Right lobe of liver (tissue), 6 donors: ENCODE data around the gene TRIP4. TPM values are rescaled to one million over a fixed set of nuclear protein-coding genes. Genes with fewer than 3 reads are reported as not detected.

Experiments
- ATAC-seq, 4 donors: fragments of 200-7000 bp; cut with Tn5 transposase; one replicate each; pipeline ENCODE4 v1.9.1; 2020; ENCODE audit warnings: mild to moderate bottlenecking in 4 of 4, moderate library complexity in 4 of 4
- DNase-seq, 3 donors: peaks; one replicate each; pipeline ENCODE4 v3.0.0-alpha.2; 2020
- H3K27ac ChIP-seq, 3 donors: fragments of 200-600 bp; one replicate each; pipeline ENCODE4 v1.8.0; 2022
- H3K27me3 ChIP-seq, 2 donors: fragments of 200-600 bp; one replicate each; pipeline ENCODE4 v1.8.0; 2022
- H3K36me3 ChIP-seq, 4 donors: fragments of 200-600 bp; sonication (generic) in 1 of 4; one replicate each; pipeline versions ENCODE4 v1.5.1 to v1.8.0; 2017 to 2022; ENCODE audit warnings: control low read depth in 1 of 4
- H3K4me1 ChIP-seq, 4 donors: fragments of 200-600 bp; sonication (generic) in 1 of 4; one replicate each; pipeline versions ENCODE4 v1.5.1 to v1.8.0; 2017 to 2022; ENCODE audit warnings: control low read depth in 1 of 4
- H3K4me3 ChIP-seq, 3 donors: fragments of 200-600 bp; one replicate each; pipeline ENCODE4 v1.8.0; 2022
- H3K9me3 ChIP-seq, 4 donors: fragments of 200-600 bp; sonication (generic) in 1 of 4; one replicate each; pipeline versions ENCODE4 v1.5.1 to v1.8.0; 2017 to 2022; ENCODE audit warnings: control low read depth in 1 of 4
- POLR2A ChIP-seq: fragments of 450-650 bp; IDR thresholded peaks from one replicate; pipeline ENCODE4 v1.6.1; 2017; ENCODE audit warnings: antibody characterized with exemption, mild to moderate bottlenecking
- WGBS: methylation state at CpG from one replicate; pipeline ENCODE4 v1.1.6; 2018; ENCODE audit warnings: low coverage, low lambda C conversion rate; ENCODE audit not compliant: insufficient coverage; ENCODE audit errors: missing lambda C conversion rate; 5-methylcytosine and 5-hydroxymethylcytosine counted together
- intact Hi-C, 2 donors: fragments of 100-400 bp; cut with DNase I; formaldehyde crosslinking; loops; one replicate each; pipeline versions ENCODE4 v1.11.2 to v1.14.1; 2022
- total RNA-seq, 6 experiments: library from RNA; depleted of rRNA in 2 of 6; stranded (reverse); fragments of >200 nt in 2 of 6; fragmentation: NEBNext Ultra II Directional in 3 of 6; extraction: Animal tissue kit (Norgen Biotek cat#: 25700) in 3 of 6; gene quantifications; one replicate each; pipeline versions ENCODE4 v1.1.0 to v1.2.4, GENCODE V29; 2016 to 2023
- TF ChIP-seq, protein P1 (sequence below), 4 donors: fragments of 200-600 bp in 3 of 4; fragments of 450-650 bp in 1 of 4; IDR thresholded peaks; one replicate each; pipeline versions ENCODE4 v1.5.1 to v1.8.0; 2016 to 2022; ENCODE audit warnings: antibody characterized with exemption in 4 of 4, mild to moderate bottlenecking in 2 of 4
- donor health status: DM: no; HTN: yes; CAD: no.
- donor health status: DM: no; HTN: no; CAD: no.
- donor health status: DM: no; HTN: no; CAD: no.
- donor health status: DM: no; HTN: yes; CAD: no.
- donor health status: DM: no; HTN: yes; CAD: no.

Gene TRIP4
- total RNA-seq, 6 experiments from 2014 or later = 4.2 to 12.5 (median 9.5) TPM

DNA sequence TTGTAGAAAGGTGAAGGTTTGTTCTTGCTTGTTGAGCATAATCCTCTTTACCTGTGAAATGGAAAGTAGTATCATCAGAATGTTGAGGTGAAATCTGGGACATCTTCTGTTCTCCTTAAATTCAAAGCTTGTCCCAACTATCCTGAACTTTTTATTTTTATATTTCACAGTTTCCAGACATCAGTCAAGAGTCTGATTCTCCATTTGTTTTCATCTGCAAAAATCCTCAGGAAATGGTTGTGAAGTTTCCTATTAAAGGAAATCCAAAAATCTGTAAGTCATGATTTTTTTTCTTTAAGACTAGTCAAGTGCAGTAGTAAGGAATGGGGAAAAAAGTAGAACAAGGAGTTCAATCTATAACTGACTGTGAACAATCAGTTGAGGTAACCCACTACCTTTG is 57.2 kb downstream of the TRIP4 start:
- Histone ChIP-seq H3K27ac (no peak overlapping the region), H3K9me3 (no peaks in the 10 kb centered on the region), H3K4me3 (no peak overlapping the region), H3K27me3 (no peaks in the 10 kb centered on the region), H3K4me1 (peaks cover 0 to 13% (median 0%) of the 10 kb centered on the region in 4 donors), H3K36me3 (peaks cover 0 to 7% (median 2%) of the 10 kb centered on the region in 4 donors)
- TF ChIP-seq, protein P1, sequence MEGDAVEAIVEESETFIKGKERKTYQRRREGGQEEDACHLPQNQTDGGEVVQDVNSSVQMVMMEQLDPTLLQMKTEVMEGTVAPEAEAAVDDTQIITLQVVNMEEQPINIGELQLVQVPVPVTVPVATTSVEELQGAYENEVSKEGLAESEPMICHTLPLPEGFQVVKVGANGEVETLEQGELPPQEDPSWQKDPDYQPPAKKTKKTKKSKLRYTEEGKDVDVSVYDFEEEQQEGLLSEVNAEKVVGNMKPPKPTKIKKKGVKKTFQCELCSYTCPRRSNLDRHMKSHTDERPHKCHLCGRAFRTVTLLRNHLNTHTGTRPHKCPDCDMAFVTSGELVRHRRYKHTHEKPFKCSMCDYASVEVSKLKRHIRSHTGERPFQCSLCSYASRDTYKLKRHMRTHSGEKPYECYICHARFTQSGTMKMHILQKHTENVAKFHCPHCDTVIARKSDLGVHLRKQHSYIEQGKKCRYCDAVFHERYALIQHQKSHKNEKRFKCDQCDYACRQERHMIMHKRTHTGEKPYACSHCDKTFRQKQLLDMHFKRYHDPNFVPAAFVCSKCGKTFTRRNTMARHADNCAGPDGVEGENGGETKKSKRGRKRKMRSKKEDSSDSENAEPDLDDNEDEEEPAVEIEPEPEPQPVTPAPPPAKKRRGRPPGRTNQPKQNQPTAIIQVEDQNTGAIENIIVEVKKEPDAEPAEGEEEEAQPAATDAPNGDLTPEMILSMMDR (IDR thresholded peaks at IDR 0.05) = no peak
- TF ChIP-seq POLR2A = no peak
- no peak for ATAC-seq
- no peak for DNase-seq
- intact Hi-C loops = no loop called here

DNA sequence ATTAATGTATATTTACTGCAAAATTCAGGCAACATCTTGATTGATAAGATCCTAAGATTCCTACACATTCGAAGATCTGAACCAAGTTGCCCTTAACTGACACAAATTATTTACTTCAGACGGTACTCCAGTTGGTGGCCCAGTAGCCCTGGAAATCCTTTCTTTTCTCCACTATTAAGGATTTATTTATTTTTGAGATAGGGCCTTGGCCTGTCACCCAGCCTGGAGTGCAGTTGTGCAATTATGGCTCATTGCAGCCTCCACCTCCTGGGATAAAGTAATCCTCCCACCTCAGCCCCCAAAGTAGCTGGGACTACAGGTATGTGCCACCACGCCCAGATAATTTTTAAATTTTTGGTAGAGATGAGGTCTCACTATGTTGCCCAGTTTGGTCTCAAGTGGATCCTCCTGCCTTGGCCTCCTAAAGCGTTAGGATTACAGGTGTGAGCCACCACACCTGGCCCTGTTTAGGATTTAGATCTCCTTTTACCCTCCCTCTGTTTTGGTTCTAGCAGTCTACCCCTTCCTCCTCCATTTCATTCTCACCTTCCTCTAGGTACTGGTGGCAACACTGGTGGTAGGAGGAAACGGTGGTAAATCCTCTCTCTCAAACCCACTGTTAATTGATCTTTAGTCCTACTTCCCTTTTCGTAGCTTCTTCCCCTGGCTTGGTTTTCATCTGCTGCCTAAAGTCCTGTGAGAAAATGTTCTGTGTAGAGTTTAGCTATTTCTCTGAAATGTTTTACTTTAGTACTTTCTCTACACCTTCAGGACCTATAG is 60.1 kb downstream of the TRIP4 start:
- no peaks in the 10 kb centered on the region for H3K27me3 ChIP-seq
- peaks cover 0 to 7% (median 3%) of the 10 kb centered on the region in 4 donors for H3K36me3 ChIP-seq
- DNase-seq (no peak), ATAC-seq (peak; percentile 49 to 82 (median 58))
- H3K9me3 ChIP-seq = no peaks in the 10 kb centered on the region
- intact Hi-C loops = no loop called here
- H3K4me1 ChIP-seq = peaks cover 0 to 19% (median 3%) of the 10 kb centered on the region in 4 donors
- no peak overlapping the region for H3K27ac ChIP-seq
- 78% methylated on average over 4 of the region's 6 CpGs for WGBS
- TF ChIP-seq, protein P1 (IDR thresholded peaks at IDR 0.05) = peak in 1 of 4 donors; percentile 17
- no peak for TF ChIP-seq POLR2A
- no peak overlapping the region for H3K4me3 ChIP-seq

DNA sequence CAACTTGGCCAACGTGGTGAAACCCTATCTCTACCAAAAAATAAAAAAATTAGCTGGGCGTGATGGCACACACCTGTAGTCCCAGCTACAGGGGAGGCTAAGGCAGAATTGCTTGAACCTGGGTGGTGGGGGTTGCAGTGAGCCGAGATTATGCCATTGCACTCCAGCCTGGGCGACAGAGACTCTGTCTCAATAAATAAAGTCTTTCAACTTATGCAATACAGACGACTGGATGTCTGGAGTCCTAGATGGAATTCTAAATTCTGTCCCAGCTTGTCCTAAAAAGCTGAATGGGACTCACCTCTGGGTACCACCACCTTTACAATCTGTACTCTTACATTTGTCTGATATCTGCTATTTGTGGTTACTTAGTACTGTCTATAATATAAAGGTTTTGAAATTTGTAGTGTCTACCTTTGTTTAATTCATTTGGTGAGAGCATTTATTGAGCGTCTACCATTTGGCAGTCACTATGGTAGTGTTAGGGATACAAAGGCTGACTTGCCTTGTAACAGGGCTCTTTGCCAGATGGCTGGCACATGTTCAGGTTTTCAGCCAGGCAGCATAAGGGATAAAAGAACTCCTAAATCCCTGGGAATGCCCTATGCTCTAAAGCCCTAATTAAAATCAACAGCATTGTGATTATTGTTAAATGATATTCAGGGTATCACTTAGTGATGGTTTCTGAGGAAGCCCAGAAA is 65.5 kb downstream of the TRIP4 start:
- Histone ChIP-seq H3K9me3 (no peaks in the 10 kb centered on the region), H3K27me3 (no peaks in the 10 kb centered on the region), H3K36me3 (peaks cover 0 to 6% (median 2%) of the 10 kb centered on the region in 4 donors), H3K27ac (peak overlapping the region in 2 of 3 donors; percentile 21 to 27), H3K4me3 (no peak overlapping the region), H3K4me1 (peaks cover 0 to 46% (median 17%) of the 10 kb centered on the region in 4 donors)
- WGBS = 31% methylated on average over 6 of the region's 6 CpGs
- DNase-seq (peak; percentile 60 to 84 (median 76)), ATAC-seq (peak; percentile 60 to 73 (median 66))
- TF ChIP-seq, protein P1 (IDR thresholded peaks at IDR 0.05) = no peak
- TF ChIP-seq POLR2A = no peak
- intact Hi-C loops = no loop called here

DNA sequence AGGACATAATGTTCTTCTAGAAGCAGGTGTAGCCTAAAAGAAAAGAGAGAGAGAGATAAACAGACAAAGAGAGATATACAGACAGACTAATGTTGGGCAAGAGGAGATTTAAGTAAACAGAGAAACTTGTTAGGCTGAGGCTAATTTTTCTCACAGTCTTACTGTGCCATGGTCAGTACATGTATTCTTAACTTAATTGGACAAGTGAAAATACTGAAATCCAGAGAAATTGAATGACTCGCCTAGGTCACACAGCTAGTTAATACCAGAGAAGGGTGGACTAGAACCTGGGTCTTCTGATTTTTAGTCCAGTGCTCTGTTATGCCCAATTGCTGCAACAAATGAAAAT is 66.0 kb downstream of the TRIP4 start:
- TF ChIP-seq, protein P1 (IDR thresholded peaks at IDR 0.05) = no peak
- no peak for TF ChIP-seq POLR2A
- intact Hi-C loops = no loop called here
- Histone ChIP-seq H3K36me3 (peaks cover 0 to 4% (median under 1%) of the 10 kb centered on the region in 4 donors), H3K27me3 (no peaks in the 10 kb centered on the region), H3K9me3 (no peaks in the 10 kb centered on the region), H3K27ac (peak overlapping the region in 1 of 3 donors; percentile 27), H3K4me1 (peaks cover 0 to 46% (median 17%) of the 10 kb centered on the region in 4 donors), H3K4me3 (no peak overlapping the region)
- WGBS = no CpG with 5 or more reads among the region's 1 CpG
- DNase-seq = no peak
- ATAC-seq = peak in 3 of 4 donors; percentile 8 to 23 (median 12)
